ENCODE data around the gene CREB3L1.

CREB3L1 gene

GRCh38 chr11:46281371-46281831 is 3.9 kb downstream of the CREB3L1 start:
- TF ChIP-seq CTCF (conservative IDR thresholded peaks at IDR 0.05; ENCODE audit: low read length) (no peak), EZH2phosphoT487 (IDR thresholded peaks at IDR 0.05; ENCODE audit: borderline replicate concordance) (no peak)
- H3K79me2 ChIP-seq (ENCODE audit: insufficient read depth, low read length) = no peaks in the 10 kb centered on the region
- H4K20me1 ChIP-seq (ENCODE audit: insufficient read depth, low read length, poor library complexity, severe bottlenecking) = no peaks in the 10 kb centered on the region
- no peaks in the 10 kb centered on the region for H3F3A ChIP-seq (ENCODE audit: low read depth)
- no peaks in the 10 kb centered on the region for H3K36me3 ChIP-seq (ENCODE audit: insufficient read depth, low read length)
- no peak overlapping the region for H3K4me3 ChIP-seq (ENCODE audit: low read length, poor library complexity, severe bottlenecking)
- no peak overlapping the region for H3K4me2 ChIP-seq (ENCODE audit: low read depth, low read length, poor library complexity, severe bottlenecking)
- peaks cover 6% of the 10 kb centered on the region for H3K4me1 ChIP-seq (ENCODE audit: insufficient read depth, low read length, poor library complexity, severe bottlenecking)
- no peaks in the 10 kb centered on the region for H3K9me3 ChIP-seq (ENCODE audit: insufficient read depth, low read depth, low read length)
- no peaks in the 10 kb centered on the region for H3K9me2 ChIP-seq (replicated peaks; ENCODE audit: low read depth, low read length)
- H3K27me3 ChIP-seq (ENCODE audit: insufficient read depth, low read length, poor library complexity, severe bottlenecking) = no peaks in the 10 kb centered on the region
- no peak overlapping the region for H3K9ac ChIP-seq (ENCODE audit: low read depth, low read length, poor library complexity, severe bottlenecking)
- peak overlapping the region; percentile 16; the same call in 1 of the 2 replicates for H2AFZ ChIP-seq (ENCODE audit: low read length)

- no peaks in the 10 kb centered on the region for H3K9me3 ChIP-seq (ENCODE audit: insufficient read depth, low read depth, low read length)
- H3K9ac ChIP-seq (ENCODE audit: low read depth, low read length, poor library complexity, severe bottlenecking) = no peak overlapping the region
- TF ChIP-seq CTCF (conservative IDR thresholded peaks at IDR 0.05; ENCODE audit: low read length) = no peak
- no peak for TF ChIP-seq EZH2phosphoT487 (IDR thresholded peaks at IDR 0.05; ENCODE audit: borderline replicate concordance)
- H3K27me3 ChIP-seq (ENCODE audit: insufficient read depth, low read length, poor library complexity, severe bottlenecking) = no peaks in the 10 kb centered on the region
- no peaks in the 10 kb centered on the region for H3F3A ChIP-seq (ENCODE audit: low read depth)
- H3K36me3 ChIP-seq (ENCODE audit: insufficient read depth, low read length) = no peaks in the 10 kb centered on the region
- no peak overlapping the region for H2AFZ ChIP-seq (ENCODE audit: low read length)
- no peak overlapping the region for H3K4me3 ChIP-seq (ENCODE audit: low read length, poor library complexity, severe bottlenecking)
- H3K4me2 ChIP-seq (ENCODE audit: low read depth, low read length, poor library complexity, severe bottlenecking) = no peak overlapping the region
- H3K4me1 ChIP-seq (ENCODE audit: insufficient read depth, low read length, poor library complexity, severe bottlenecking) = peaks cover 6% of the 10 kb centered on the region
- H4K20me1 ChIP-seq (ENCODE audit: insufficient read depth, low read length, poor library complexity, severe bottlenecking) = no peaks in the 10 kb centered on the region
- H3K9me2 ChIP-seq (replicated peaks; ENCODE audit: low read depth, low read length) = no peaks in the 10 kb centered on the region
- H3K79me2 ChIP-seq (ENCODE audit: insufficient read depth, low read length) = no peaks in the 10 kb centered on the region
Measured at GRCh38 chr11:46285173-46285572, 7.7 kb downstream of the CREB3L1 start.

GRCh38 chr11:46285594-46286033 is 8.2 kb downstream of the CREB3L1 start:
- no peak overlapping the region for H3K4me3 ChIP-seq (ENCODE audit: low read length, poor library complexity, severe bottlenecking)
- no peaks in the 10 kb centered on the region for H3K36me3 ChIP-seq (ENCODE audit: insufficient read depth, low read length)
- H3K79me2 ChIP-seq (ENCODE audit: insufficient read depth, low read length) = no peaks in the 10 kb centered on the region
- H4K20me1 ChIP-seq (ENCODE audit: insufficient read depth, low read length, poor library complexity, severe bottlenecking) = no peaks in the 10 kb centered on the region
- H3K9ac ChIP-seq (ENCODE audit: low read depth, low read length, poor library complexity, severe bottlenecking) = no peak overlapping the region
- no peaks in the 10 kb centered on the region for H3K27me3 ChIP-seq (ENCODE audit: insufficient read depth, low read length, poor library complexity, severe bottlenecking)
- H3K9me2 ChIP-seq (replicated peaks; ENCODE audit: low read depth, low read length) = no peaks in the 10 kb centered on the region
- H3F3A ChIP-seq (ENCODE audit: low read depth) = no peaks in the 10 kb centered on the region
- TF ChIP-seq EZH2phosphoT487 (IDR thresholded peaks at IDR 0.05; ENCODE audit: borderline replicate concordance) (no peak), CTCF (conservative IDR thresholded peaks at IDR 0.05; ENCODE audit: low read length) (no peak)
- peaks cover 10% of the 10 kb centered on the region for H3K4me1 ChIP-seq (ENCODE audit: insufficient read depth, low read length, poor library complexity, severe bottlenecking)
- H2AFZ ChIP-seq (ENCODE audit: low read length) = no peak overlapping the region
- H3K9me3 ChIP-seq (ENCODE audit: insufficient read depth, low read depth, low read length) = no peaks in the 10 kb centered on the region
- H3K4me2 ChIP-seq (ENCODE audit: low read depth, low read length, poor library complexity, severe bottlenecking) = no peak overlapping the region

Data from Loucy (cell line).